ENCODE results near the gene WNT7B.

DNA sequence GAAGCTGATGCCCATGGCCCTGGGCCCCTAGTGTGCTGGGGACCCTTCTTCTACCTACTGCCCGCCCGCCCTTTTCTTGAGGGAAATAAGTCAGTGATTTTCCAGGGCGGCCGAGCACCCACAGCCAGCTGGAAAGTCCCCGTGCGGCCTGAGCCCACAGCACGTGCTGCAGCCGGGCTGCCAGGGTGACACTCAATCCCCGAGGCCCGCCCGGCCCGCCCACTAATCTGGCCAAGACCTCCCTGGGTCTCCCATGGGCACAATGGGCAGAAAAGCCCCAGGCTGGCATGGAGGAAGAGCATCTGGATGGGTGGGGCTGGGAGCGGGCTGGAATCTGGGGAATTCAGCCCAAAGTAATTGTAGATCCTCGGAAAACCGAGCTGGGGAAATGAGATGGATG is 24.8 kb downstream of the WNT7B start:
- TF ChIP-seq EZH2 (IDR thresholded peaks at IDR 0.05): no peak
- TF ChIP-seq POLR2AphosphoS5 (IDR thresholded peaks at IDR 0.05; ENCODE audit: borderline replicate concordance, low read depth, low read length): no peak
